DMS 273 treated with DMSO at 0.1 percent for 48 hours (cell line): ENCODE measurements around the gene PHOSPHO2.

ENCODE experiments used
- DNase-seq: peaks from one replicate; lab custom pipeline; 2025; lab: John Stamatoyannopoulos, UW

PHOSPHO2 gene

GRCh38 chr2:169716938-169717690 is 22.8 kb downstream of the PHOSPHO2 start:
- no peak for DNase-seq

- DNase-seq = no peak
These were observed 23.4 kb downstream of the PHOSPHO2 start for GRCh38 chr2:169717691-169718063.

DNA sequence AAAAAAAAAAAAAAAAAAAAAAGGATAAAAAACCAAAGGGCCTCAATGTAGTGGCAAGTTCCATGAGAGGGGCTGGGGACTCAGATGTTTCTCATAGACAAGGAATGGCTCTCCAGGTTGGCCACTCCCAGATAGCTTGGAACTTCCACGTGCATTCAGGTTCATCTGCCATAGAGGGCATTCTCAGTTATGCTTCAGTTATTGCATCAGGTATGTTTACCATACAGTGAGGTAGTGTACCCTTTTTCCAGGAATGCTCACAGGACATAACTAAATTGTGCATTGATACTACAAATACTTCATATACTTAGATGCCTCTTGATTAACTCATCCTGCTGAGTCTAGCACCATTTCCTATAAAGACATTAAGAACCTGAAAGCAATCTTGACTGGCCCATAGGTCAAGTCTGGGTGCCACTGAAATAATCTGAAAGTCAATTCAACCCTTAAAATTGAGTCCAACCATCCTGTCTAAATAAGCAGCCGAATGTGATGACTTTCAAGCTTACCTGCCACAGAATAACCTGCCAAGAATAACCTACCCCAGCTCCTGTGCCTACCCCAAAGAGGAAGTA is 24.7 kb downstream of the PHOSPHO2 start:
- DNase-seq = no peak

- no peak for DNase-seq
These were observed 26.7 kb downstream of the PHOSPHO2 start for GRCh38 chr2:169721016-169721415.

- DNase-seq = no peak
These were observed 32.8 kb downstream of the PHOSPHO2 start for GRCh38 chr2:169727065-169727464.

- DNase-seq = no peak
These were observed 35.0 kb downstream of the PHOSPHO2 start for GRCh38 chr2:169729274-169729605.

- no peak for DNase-seq
These were observed 37.8 kb downstream of the PHOSPHO2 start for GRCh38 chr2:169732075-169732474.

DNA sequence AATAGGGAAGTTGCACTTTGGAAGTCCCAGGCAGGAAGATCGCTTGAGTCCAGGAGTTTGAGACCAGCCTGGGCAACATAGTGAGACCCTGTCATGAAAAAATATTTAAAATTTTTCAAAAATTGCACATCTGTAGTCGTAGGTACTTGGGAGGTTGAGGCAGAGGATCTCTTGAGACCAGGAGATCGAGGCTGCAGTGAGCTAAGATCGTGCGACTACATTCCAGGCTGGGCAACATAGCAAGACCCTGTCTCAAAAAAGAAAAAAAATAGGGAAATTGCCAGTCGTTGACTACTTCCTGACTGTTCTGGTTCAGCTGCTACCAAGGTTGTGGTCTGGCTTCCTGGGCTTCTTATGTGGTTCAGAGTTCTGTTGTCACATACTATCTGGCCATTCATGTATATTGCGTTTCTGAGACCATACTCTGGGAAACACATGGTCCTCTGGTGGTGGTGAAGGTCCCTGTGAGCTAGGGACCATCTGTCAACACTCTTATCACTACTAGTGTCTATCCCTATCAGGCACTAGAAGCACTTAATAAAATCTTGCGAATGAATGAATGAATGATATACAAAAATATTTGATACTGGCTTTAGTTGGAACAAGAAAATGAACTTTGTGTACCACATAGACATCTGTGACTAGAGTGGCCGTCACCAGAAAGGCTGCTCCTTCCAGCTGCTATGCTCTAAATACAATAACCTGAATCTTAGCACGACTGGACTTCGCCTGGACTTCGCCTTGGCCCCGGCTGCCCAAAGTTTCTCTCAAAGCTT is 38.5 kb downstream of the PHOSPHO2 start:
- DNase-seq = peak; percentile 14

GRCh38 chr2:169734169-169734847 is 40.0 kb downstream of the PHOSPHO2 start:
- no peak for DNase-seq

- DNase-seq = no peak
These were observed 41.4 kb downstream of the PHOSPHO2 start for GRCh38 chr2:169735623-169736022.

GRCh38 chr2:169736902-169737301 is 42.6 kb downstream of the PHOSPHO2 start:
- no peak for DNase-seq

DNA sequence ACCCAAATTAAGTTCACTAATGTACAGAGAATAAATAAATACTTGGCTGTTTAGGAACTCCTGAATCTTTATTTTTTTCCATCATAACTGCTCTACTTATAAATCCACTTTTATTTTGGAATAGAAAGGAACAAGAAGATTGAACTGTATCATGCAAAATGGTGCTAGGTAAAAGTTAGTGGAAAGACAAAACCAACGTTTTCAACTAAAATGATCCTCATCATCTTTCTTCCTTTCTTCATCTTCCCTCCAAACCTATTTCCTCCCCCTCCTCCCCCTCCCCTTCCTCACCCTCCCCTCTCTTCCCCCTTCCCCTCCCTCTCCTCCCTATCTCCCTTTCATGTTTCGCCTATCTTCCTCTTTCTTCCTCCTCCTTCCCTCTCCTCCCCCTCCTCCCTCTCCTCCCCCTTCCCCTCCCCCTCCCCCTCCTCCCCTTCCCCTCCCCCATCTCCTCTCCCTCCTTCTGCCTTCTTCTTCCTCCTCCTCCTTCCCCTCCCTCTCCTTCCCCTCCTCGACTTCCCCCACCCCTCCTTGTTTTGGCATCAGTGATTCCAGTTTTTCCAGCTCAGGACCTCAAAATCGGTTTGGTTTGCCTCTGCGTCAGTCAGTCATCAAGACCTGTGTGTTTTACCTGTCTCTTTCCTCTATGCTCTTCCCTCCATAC is 44.4 kb downstream of the PHOSPHO2 start:
- DNase-seq = no peak

GRCh38 chr2:169739351-169739750 is 45.1 kb downstream of the PHOSPHO2 start:
- DNase-seq = no peak

GRCh38 chr2:169743549-169743948 is 49.3 kb downstream of the PHOSPHO2 start:
- DNase-seq = no peak

GRCh38 chr2:169746240-169746639 is 52.0 kb downstream of the PHOSPHO2 start:
- peak; percentile 66 for DNase-seq

GRCh38 chr2:169748319-169748718 is 54.0 kb downstream of the PHOSPHO2 start:
- no peak for DNase-seq
